BLaER1 treated with 17β-estradiol and CSF1 and Interleukin-3, amounts not matched to agents 10 nM and 100 nM (cell line): Measurements from ENCODE around the gene DXO.

Experiments
- H3K27ac ChIP-seq, 11 experiments: shearing (Covaris generic); formaldehyde crosslinking; 2 replicates each; pipeline ENCODE4 v1.8.1; 2022
- H3K27me3 ChIP-seq, 11 experiments: shearing (Covaris generic); formaldehyde crosslinking; 2 replicates each; pipeline ENCODE4 v1.8.1; 2022
- H3K36me3 ChIP-seq, 11 experiments: shearing (Covaris generic); formaldehyde crosslinking; 2 replicates each; pipeline ENCODE4 v1.8.1; 2022
- H3K4me1 ChIP-seq, 10 experiments: shearing (Covaris generic); formaldehyde crosslinking; 2 replicates each; pipeline ENCODE4 v1.8.1; 2022
- H3K4me2 ChIP-seq, 11 experiments: shearing (Covaris generic); formaldehyde crosslinking; 2 replicates each; pipeline ENCODE4 v1.8.1; 2022
- H3K4me3 ChIP-seq, 10 experiments: shearing (Covaris generic); formaldehyde crosslinking; 2 replicates each; pipeline ENCODE4 v1.8.1; 2022
- H3K9ac ChIP-seq, 11 experiments: shearing (Covaris generic); formaldehyde crosslinking; 2 replicates each; pipeline ENCODE4 v1.8.1; 2022
- H3K9me3 ChIP-seq, 11 experiments: shearing (Covaris generic); formaldehyde crosslinking; replicated peaks in 1 of 11; 2 replicates each; pipeline ENCODE4 v1.8.1; 2022
- H4K20me1 ChIP-seq, 11 experiments: shearing (Covaris generic); formaldehyde crosslinking; 2 replicates each; pipeline ENCODE4 v1.8.1; 2022
- Cebpa-rat ChIP-seq, 11 experiments: shearing (Covaris generic); IDR thresholded peaks; 2 replicates each; pipeline ENCODE4 v1.8.1; 2022

DXO gene

DNA sequence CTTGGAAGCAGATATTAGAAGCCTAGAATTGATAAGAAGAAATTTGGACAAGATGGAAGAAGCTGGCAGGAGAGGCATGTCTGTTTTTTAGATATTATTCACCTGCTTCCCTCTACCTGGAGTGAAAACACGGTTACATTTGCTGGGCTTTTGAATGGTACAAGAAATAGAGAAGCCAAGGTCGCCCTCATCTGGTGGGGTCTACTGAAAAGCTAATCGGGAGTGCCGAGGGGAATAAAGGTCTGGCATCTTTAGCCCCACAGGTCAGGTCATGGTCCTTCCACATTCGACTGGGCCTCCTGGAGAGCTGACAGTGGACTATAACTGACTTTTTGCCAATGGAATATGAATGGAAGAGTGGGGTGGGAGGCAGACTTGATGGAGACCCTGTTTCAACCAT lies 49.0 kb downstream of the DXO start:
- no peaks in the 10 kb centered on the region for H3K27me3 ChIP-seq
- no peaks in the 10 kb centered on the region for H4K20me1 ChIP-seq
- no peak overlapping the region for H3K4me2 ChIP-seq
- no peak overlapping the region for H3K9ac ChIP-seq
- no peak overlapping the region for H3K4me3 ChIP-seq
- no peaks in the 10 kb centered on the region for H3K36me3 ChIP-seq
- TF ChIP-seq Cebpa-rat (IDR thresholded peaks at IDR 0.05): no peak
- peaks cover 0 to 5% (median 0%) of the 10 kb centered on the region in 11 experiments; a peak in 3 of 22 replicates for H3K9me3 ChIP-seq
- H3K27ac ChIP-seq: no peak overlapping the region
- peaks cover 0 to 25% (median 3%) of the 10 kb centered on the region in 10 experiments; a peak in 9 of 20 replicates for H3K4me1 ChIP-seq

DNA sequence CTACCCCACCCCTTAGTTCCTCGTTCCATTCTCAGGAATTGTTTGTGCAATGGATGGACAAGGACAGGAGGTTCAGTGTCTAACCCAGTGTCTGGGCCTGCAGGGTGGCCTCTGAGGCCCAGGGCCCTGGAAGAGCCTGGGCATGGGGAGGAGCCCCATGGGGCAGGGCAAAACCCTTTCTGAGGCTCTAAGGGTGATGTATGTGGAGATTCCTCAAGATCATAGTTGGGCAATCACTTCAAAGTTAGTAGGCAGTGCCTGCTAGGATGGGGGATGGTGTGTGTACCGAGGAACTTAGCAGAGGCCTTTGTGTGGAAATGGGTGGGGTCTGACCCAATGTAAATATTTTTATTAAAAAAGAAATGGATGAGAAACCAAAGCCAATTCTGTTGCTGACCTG lies 51.1 kb downstream of the DXO start:
- Histone ChIP-seq H3K9me3 (peaks cover 0 to 1% (median 0%) of the 10 kb centered on the region in 11 experiments; a peak in 1 of 22 replicates), H3K27me3 (no peaks in the 10 kb centered on the region), H3K27ac (peak overlapping the region in 3 of 11 experiments; percentile 39 to 42 (median 41); a peak in 6 of 22 replicates), H3K4me2 (peak overlapping the region in 6 of 11 experiments; percentile 12 to 60 (median 40); a peak in 11 of 22 replicates), H4K20me1 (no peaks in the 10 kb centered on the region), H3K4me1 (peaks cover 0 to 24% (median 3%) of the 10 kb centered on the region in 10 experiments; a peak in 9 of 20 replicates), H3K9ac (no peak overlapping the region), H3K36me3 (no peaks in the 10 kb centered on the region), H3K4me3 (no peak overlapping the region)
- no peak for TF ChIP-seq Cebpa-rat (IDR thresholded peaks at IDR 0.05)
